ENCODE results near the gene UPK3A. TPM values are rescaled to one million over a fixed set of nuclear protein-coding genes. Genes with fewer than 3 reads are reported as not detected.
A peak's percentile ranks its signal among the peaks of the same experiment; 100 is the strongest.

Gene UPK3A
- total and polyA plus RNA-seq, 2 donors from 2014 or later = not detected

GRCh38 chr22:45314054-45314721, 29.4 kb downstream of the UPK3A start:
- H3K4me3 ChIP-seq (ENCODE audit: low read length in 3 of 3) = no peak overlapping the region
- H3K9ac ChIP-seq (ENCODE audit: low read length in 3 of 3) = no peak overlapping the region
- no peaks in the 10 kb centered on the region for H3K36me3 ChIP-seq (ENCODE audit: control insufficient read depth in 2 of 3, insufficient read depth in 3 of 3, low read length in 3 of 3)
- H3K27me3 ChIP-seq (ENCODE audit: control insufficient read depth, insufficient read depth, low read length) = no peaks in the 10 kb centered on the region
- TF ChIP-seq CTCF (IDR thresholded peaks at IDR 0.05; ENCODE audit: borderline replicate concordance, extremely low read depth, insufficient read depth) = no peak
- intact Hi-C loops (cut with DNase I) = no loop called here
- H3K9me3 ChIP-seq (ENCODE audit: control insufficient read depth in 2 of 3, insufficient read depth in 1 of 3, low read length in 3 of 3) = no peaks in the 10 kb centered on the region
- FAIRE-seq (no peak), DNase-seq (peak in 1 of 5 donors; percentile 15)
- H3K27ac ChIP-seq (ENCODE audit: low read depth in 2 of 2, low read length in 2 of 2) = no peak overlapping the region
- peaks cover 0 to 11% (median 3%) of the 10 kb centered on the region in 3 donors for H3K4me1 ChIP-seq (ENCODE audit: control insufficient read depth in 2 of 3, insufficient read depth in 2 of 3, low read depth in 1 of 3, low read length in 3 of 3)

GRCh38 chr22:45314786-45315185, 30.0 kb downstream of the UPK3A start:
- H3K9ac ChIP-seq (ENCODE audit: low read length in 3 of 3) = no peak overlapping the region

GRCh38 chr22:45316796-45317526, 32.2 kb downstream of the UPK3A start:
- Histone ChIP-seq H3K9ac (ENCODE audit: low read length in 3 of 3) (no peak overlapping the region), H3K4me1 (ENCODE audit: control insufficient read depth in 2 of 3, insufficient read depth in 2 of 3, low read depth in 1 of 3, low read length in 3 of 3) (peaks cover 0 to 2% (median 0%) of the 10 kb centered on the region in 3 donors), H3K4me3 (ENCODE audit: low read length in 3 of 3) (no peak overlapping the region), H3K9me3 (ENCODE audit: control insufficient read depth in 2 of 3, insufficient read depth in 1 of 3, low read length in 3 of 3) (no peaks in the 10 kb centered on the region), H3K27me3 (ENCODE audit: control insufficient read depth, insufficient read depth, low read length) (no peaks in the 10 kb centered on the region), H3K36me3 (ENCODE audit: control insufficient read depth in 2 of 3, insufficient read depth in 3 of 3, low read length in 3 of 3) (no peaks in the 10 kb centered on the region), H3K27ac (ENCODE audit: low read depth in 2 of 2, low read length in 2 of 2) (peak overlapping the region in 1 of 2 donors; percentile 11)
- intact Hi-C loops (cut with DNase I) = no loop called here
- FAIRE-seq (no peak), DNase-seq (no peak)
- no peak for TF ChIP-seq CTCF (IDR thresholded peaks at IDR 0.05; ENCODE audit: borderline replicate concordance, extremely low read depth, insufficient read depth)

More at GRCh38 chr22:45314786-45315185, 30.0 kb downstream of the UPK3A start:
- no peaks in the 10 kb centered on the region for H3K36me3 ChIP-seq (ENCODE audit: control insufficient read depth in 2 of 3, insufficient read depth in 3 of 3, low read length in 3 of 3)
- intact Hi-C loops (cut with DNase I) = no loop called here
- no peaks in the 10 kb centered on the region for H3K27me3 ChIP-seq (ENCODE audit: control insufficient read depth, insufficient read depth, low read length)
- peaks cover 0 to 10% (median 0%) of the 10 kb centered on the region in 3 donors for H3K4me1 ChIP-seq (ENCODE audit: control insufficient read depth in 2 of 3, insufficient read depth in 2 of 3, low read depth in 1 of 3, low read length in 3 of 3)
- FAIRE-seq (no peak), DNase-seq (peak in 1 of 5 donors; percentile 2)
- H3K4me3 ChIP-seq (ENCODE audit: low read length in 3 of 3) = no peak overlapping the region
- TF ChIP-seq CTCF (IDR thresholded peaks at IDR 0.05; ENCODE audit: borderline replicate concordance, extremely low read depth, insufficient read depth) = no peak
- H3K27ac ChIP-seq (ENCODE audit: low read depth in 2 of 2, low read length in 2 of 2) = no peak overlapping the region
- H3K9me3 ChIP-seq (ENCODE audit: control insufficient read depth in 2 of 3, insufficient read depth in 1 of 3, low read length in 3 of 3) = no peaks in the 10 kb centered on the region

Data from kidney (tissue), 14 donors.